Cerebellar nuclear complex (tissue), 1 donor: ENCODE data around the gene RCSD1.

Experiments used
- DNase-seq, 2 experiments: peaks; one replicate each; lab custom pipeline; 2025; lab: John Stamatoyannopoulos, UW

The RCSD1 gene

GRCh38 chr1:167687919-167688519, 58.0 kb downstream of the RCSD1 start:
- DNase-seq = peak in 1 of 2 experiments; percentile 45

- DNase-seq = no peak
Measured at GRCh38 chr1:167689567-167689920, 59.5 kb downstream of the RCSD1 start.

- DNase-seq = no peak
Measured at GRCh38 chr1:167690053-167690452, 60.0 kb downstream of the RCSD1 start.

GRCh38 chr1:167693425-167694045, 63.5 kb downstream of the RCSD1 start:
- no peak for DNase-seq

GRCh38 chr1:167694691-167695090, 64.7 kb downstream of the RCSD1 start:
- DNase-seq = no peak

- DNase-seq = no peak
Measured at GRCh38 chr1:167695147-167695546, 65.1 kb downstream of the RCSD1 start.

- DNase-seq = no peak
Measured at GRCh38 chr1:167695756-167696561, 65.9 kb downstream of the RCSD1 start.

GRCh38 chr1:167697667-167698141, 67.7 kb downstream of the RCSD1 start:
- DNase-seq = no peak

GRCh38 chr1:167698313-167698712, 68.3 kb downstream of the RCSD1 start:
- no peak for DNase-seq

- no peak for DNase-seq
Measured at GRCh38 chr1:167701510-167701909, 71.5 kb downstream of the RCSD1 start.

- no peak for DNase-seq
Measured at GRCh38 chr1:167703557-167703956, 73.5 kb downstream of the RCSD1 start.

- DNase-seq = no peak
Measured at GRCh38 chr1:167704715-167705114, 74.7 kb downstream of the RCSD1 start.

- no peak for DNase-seq
Measured at GRCh38 chr1:167705250-167705649, 75.2 kb downstream of the RCSD1 start.

- no peak for DNase-seq
Measured at GRCh38 chr1:167706363-167706762, 76.3 kb downstream of the RCSD1 start.

- no peak for DNase-seq
Measured at GRCh38 chr1:167706931-167707877, 77.2 kb downstream of the RCSD1 start.

GRCh38 chr1:167707942-167708341, 77.9 kb downstream of the RCSD1 start:
- no peak for DNase-seq

- DNase-seq = no peak
Measured at GRCh38 chr1:167708940-167709389, 78.9 kb downstream of the RCSD1 start.

- DNase-seq = no peak
Measured at GRCh38 chr1:167710836-167711235, 80.8 kb downstream of the RCSD1 start.

- no peak for DNase-seq
Measured at GRCh38 chr1:167711797-167712196, 81.8 kb downstream of the RCSD1 start.

- DNase-seq = peak in 1 of 2 experiments; percentile 5
Measured at GRCh38 chr1:167713330-167714081, 83.5 kb downstream of the RCSD1 start.

GRCh38 chr1:167714098-167714438, 84.0 kb downstream of the RCSD1 start:
- DNase-seq = no peak
